Right renal cortex interstitium (tissue), 3 donors: ENCODE measurements around the gene PLCG2. TPM values are rescaled to one million over a fixed set of nuclear protein-coding genes. Genes with fewer than 3 reads are reported as not detected.

ENCODE experiments used
- DNase-seq, 3 donors: peaks; one replicate each; pipeline ENCODE4 v3.0.0-alpha.2; 2013; ENCODE audit warnings: low read depth in 3 of 3, low spot score in 2 of 3
- polyA plus RNA-seq, 3 donors: library from polyadenylated mRNA; unstranded; fragments of 120-200 nt; gene quantifications; one replicate each; pipeline ENCODE4 v1.2.1, GENCODE V29; 2013; ENCODE audit not compliant: insufficient read length in 3 of 3

PLCG2 gene
- polyA plus RNA-seq, 3 donors: 37.6 to 50.2 (median 40.7) TPM

GRCh38 chr16:81904320-81904719, 125.2 kb downstream of the PLCG2 start:
- DNase-seq: no peak

GRCh38 chr16:81905277-81905676, 126.2 kb downstream of the PLCG2 start:
- DNase-seq: no peak

- no peak for DNase-seq
Measured at GRCh38 chr16:81907681-81908080, 128.6 kb downstream of the PLCG2 start.

GRCh38 chr16:81908466-81909262, 129.6 kb downstream of the PLCG2 start:
- no peak for DNase-seq

GRCh38 chr16:81910366-81910885, 131.3 kb downstream of the PLCG2 start:
- DNase-seq: no peak

GRCh38 chr16:81912395-81912794, 133.3 kb downstream of the PLCG2 start:
- DNase-seq: no peak

GRCh38 chr16:81913222-81913621, 134.1 kb downstream of the PLCG2 start:
- DNase-seq: no peak

- DNase-seq: no peak
Measured at GRCh38 chr16:81917375-81917774, 138.3 kb downstream of the PLCG2 start.

- no peak for DNase-seq
Measured at GRCh38 chr16:81918927-81919326, 139.8 kb downstream of the PLCG2 start.

GRCh38 chr16:81920498-81920897, 141.4 kb downstream of the PLCG2 start:
- no peak for DNase-seq

- no peak for DNase-seq
Measured at GRCh38 chr16:81921085-81921814, 142.2 kb downstream of the PLCG2 start.

- no peak for DNase-seq
Measured at GRCh38 chr16:81921843-81922584, 142.9 kb downstream of the PLCG2 start.

GRCh38 chr16:81923296-81923695, 144.2 kb downstream of the PLCG2 start:
- no peak for DNase-seq

- no peak for DNase-seq
Measured at GRCh38 chr16:81925016-81925415, 145.9 kb downstream of the PLCG2 start.

GRCh38 chr16:81926036-81926435, 146.9 kb downstream of the PLCG2 start:
- no peak for DNase-seq

GRCh38 chr16:81927561-81928185, 148.6 kb downstream of the PLCG2 start:
- DNase-seq: no peak

GRCh38 chr16:81928271-81928918, 149.3 kb downstream of the PLCG2 start:
- no peak for DNase-seq

GRCh38 chr16:81928975-81929374, 149.9 kb downstream of the PLCG2 start:
- DNase-seq: no peak

- DNase-seq: no peak
Measured at GRCh38 chr16:81929841-81930240, 150.8 kb downstream of the PLCG2 start.

- DNase-seq: no peak
Measured at GRCh38 chr16:81931927-81932326, 152.8 kb downstream of the PLCG2 start.
